ENCODE results near the gene CLC.
"Not testable (repeated sequence)": the region's sequence is repeated elsewhere in the genome, so short reads cannot be mapped to it uniquely, and the experiment has no call there.

Gene CLC

GRCh38 chr19:39737891-39738290 is at the start of gene CLC:
Gene CLC, minus strand, starts transcription at chr19:39738029. Its CDS starts 77 bp downstream, at chr19:39737952.
- DNase-seq: no peak

GRCh38 chr19:39780894-39781293 is 43.1 kb upstream of the CLC start:
- no peak for DNase-seq

GRCh38 chr19:39778763-39779162 is 40.9 kb upstream of the CLC start, which contains the start of gene LEUTX:
Gene LEUTX, plus strand, starts transcription at chr19:39778854. Its CDS starts 67 bp downstream, at chr19:39778921.
- DNase-seq: no peak

- no peak for DNase-seq
These were observed 31.0 kb upstream of the CLC start for GRCh38 chr19:39768786-39769185.

GRCh38 chr19:39768334-39768733 is 30.5 kb upstream of the CLC start:
- no peak for DNase-seq

GRCh38 chr19:39765091-39766076 is 27.6 kb upstream of the CLC start:
- DNase-seq: peak; percentile 34 to 81

- not testable (repeated sequence) for DNase-seq
These were observed 24.0 kb upstream of the CLC start for GRCh38 chr19:39761851-39762250.

- DNase-seq: no peak
These were observed 21.8 kb upstream of the CLC start for GRCh38 chr19:39759457-39760184.

- DNase-seq: no peak
These were observed 17.1 kb upstream of the CLC start for GRCh38 chr19:39754971-39755370.

- DNase-seq: no peak
These were observed 16.7 kb upstream of the CLC start for GRCh38 chr19:39754544-39754943.

- no peak for DNase-seq
These were observed 15.0 kb upstream of the CLC start for GRCh38 chr19:39752795-39753194.

- no peak for DNase-seq
These were observed 14.6 kb upstream of the CLC start for GRCh38 chr19:39752390-39752789.

GRCh38 chr19:39749981-39750380 is 12.2 kb upstream of the CLC start:
- no peak for DNase-seq

- DNase-seq: peak in 1 of 2 experiments; percentile 23
These were observed 9.2 kb upstream of the CLC start for GRCh38 chr19:39746836-39747529.

- no peak for DNase-seq
These were observed 7.8 kb upstream of the CLC start for GRCh38 chr19:39745643-39746042.

- no peak for DNase-seq
These were observed 2.6 kb upstream of the CLC start for GRCh38 chr19:39740395-39740794.

- no peak for DNase-seq
These were observed 985 bp upstream of the CLC start for GRCh38 chr19:39738814-39739213.

- DNase-seq: no peak
These were observed 478 bp downstream of the CLC start for GRCh38 chr19:39737351-39737750.

GRCh38 chr19:39736088-39736487 is 1.7 kb downstream of the CLC start:
- DNase-seq: no peak

- DNase-seq: no peak
These were observed 2.1 kb downstream of the CLC start for GRCh38 chr19:39735688-39736087.

- no peak for DNase-seq
These were observed 4.0 kb downstream of the CLC start for GRCh38 chr19:39733841-39734240.

- no peak for DNase-seq
These were observed 6.1 kb downstream of the CLC start for GRCh38 chr19:39731685-39732084.

- no peak for DNase-seq
These were observed 8.2 kb downstream of the CLC start for GRCh38 chr19:39729594-39729993.
